Stimulated activated naive B cell treated with anti-CD40 and anti-IgM and Interleukin-4, amounts not matched to agents 10 μg/mL and 1 μg/mL and 100 μg/mL, for 72 hours (primary cell): ENCODE data around the gene CLSTN2.
A peak's percentile ranks its signal among the peaks of the same experiment; 100 is the strongest.

ENCODE experiments used
- ATAC-seq, 2 donors: fragments of 150-1000 bp; cut with Tn5 transposase; replicated peaks; 2 replicates each; pipeline ENCODE4 v1.10.0; 2021; ENCODE audit warnings: moderate library complexity in 1 of 2
- DNase-seq: peaks from one replicate; pipeline ENCODE4 v3.0.0; 2021
- H3K27ac Mint-ChIP-seq: one replicate; pipeline ENCODE4 v1.8.0; 2022; ENCODE audit warnings: mild to moderate bottlenecking, mixed read lengths
- H3K27me3 Mint-ChIP-seq, 2 donors: one replicate each; pipeline ENCODE4 v1.8.0; 2022; ENCODE audit warnings: mixed read lengths in 2 of 2
- H3K36me3 Mint-ChIP-seq, 2 donors: one replicate each; pipeline ENCODE4 v1.8.0; 2022; ENCODE audit warnings: mixed read lengths in 2 of 2, mild to moderate bottlenecking in 1 of 2
- H3K4me1 Mint-ChIP-seq, 2 donors: one replicate each; pipeline ENCODE4 v1.8.0; 2022; ENCODE audit warnings: mixed read lengths in 2 of 2, mild to moderate bottlenecking in 1 of 2
- H3K4me3 Mint-ChIP-seq, 2 donors: one replicate each; pipeline ENCODE4 v1.8.0; 2022; ENCODE audit warnings: mild to moderate bottlenecking in 2 of 2, mixed read lengths in 2 of 2, moderate library complexity in 1 of 2
- H3K9me3 Mint-ChIP-seq, 2 donors: one replicate each; pipeline ENCODE4 v1.8.0; 2022; ENCODE audit warnings: mixed read lengths in 2 of 2, mild to moderate bottlenecking in 1 of 2

CLSTN2 gene

GRCh38 chr3:140487566-140487965, 552.6 kb downstream of the CLSTN2 start:
- no peak for ATAC-seq

GRCh38 chr3:140493271-140493670, 558.3 kb downstream of the CLSTN2 start:
- DNase-seq (no peak), ATAC-seq (no peak)
- Mint-ChIP-seq H3K9me3 (no peaks in the 10 kb centered on the region), H3K4me1 (no peaks in the 10 kb centered on the region), H3K36me3 (no peaks in the 10 kb centered on the region), H3K27ac (no peak overlapping the region), H3K4me3 (no peak overlapping the region), H3K27me3 (peaks cover 0 to 1% of the 10 kb centered on the region in 2 donors)

More at GRCh38 chr3:140487566-140487965, 552.6 kb downstream of the CLSTN2 start:
- DNase-seq = no peak
- Mint-ChIP-seq H3K27ac (no peak overlapping the region), H3K4me3 (no peak overlapping the region), H3K36me3 (no peaks in the 10 kb centered on the region), H3K27me3 (peaks cover 10 to 13% of the 10 kb centered on the region in 2 donors), H3K4me1 (no peaks in the 10 kb centered on the region), H3K9me3 (peaks cover 4 to 11% of the 10 kb centered on the region in 2 donors)

- Mint-ChIP-seq H3K9me3 (no peaks in the 10 kb centered on the region), H3K36me3 (no peaks in the 10 kb centered on the region), H3K4me3 (no peak overlapping the region), H3K27ac (no peak overlapping the region), H3K27me3 (no peaks in the 10 kb centered on the region), H3K4me1 (no peaks in the 10 kb centered on the region)
- DNase-seq = no peak
- ATAC-seq = no peak
Measured at GRCh38 chr3:140494970-140495369, 560.0 kb downstream of the CLSTN2 start.

GRCh38 chr3:140497331-140497730, 562.3 kb downstream of the CLSTN2 start:
- Mint-ChIP-seq H3K4me3 (no peak overlapping the region), H3K27me3 (peaks cover 0 to 8% of the 10 kb centered on the region in 2 donors), H3K27ac (no peak overlapping the region), H3K4me1 (peaks cover 0 to 1% of the 10 kb centered on the region in 2 donors), H3K9me3 (no peaks in the 10 kb centered on the region), H3K36me3 (no peaks in the 10 kb centered on the region)
- ATAC-seq = no peak
- no peak for DNase-seq

GRCh38 chr3:140499114-140499757, 564.3 kb downstream of the CLSTN2 start:
- DNase-seq = no peak
- Mint-ChIP-seq H3K4me1 (peaks cover 0 to 1% of the 10 kb centered on the region in 2 donors), H3K36me3 (no peaks in the 10 kb centered on the region), H3K27ac (no peak overlapping the region), H3K9me3 (peaks cover 0 to 1% of the 10 kb centered on the region in 2 donors), H3K27me3 (peaks cover 0 to 11% of the 10 kb centered on the region in 2 donors), H3K4me3 (no peak overlapping the region)
- ATAC-seq = no peak

GRCh38 chr3:140500473-140500872, 565.5 kb downstream of the CLSTN2 start:
- no peaks in the 10 kb centered on the region for H3K36me3 Mint-ChIP-seq
- DNase-seq (no peak), ATAC-seq (no peak)
- peaks cover 0 to 11% of the 10 kb centered on the region in 2 donors for H3K27me3 Mint-ChIP-seq
- peaks cover 0 to 1% of the 10 kb centered on the region in 2 donors for H3K9me3 Mint-ChIP-seq
- H3K4me1 Mint-ChIP-seq = peaks cover 0 to 1% of the 10 kb centered on the region in 2 donors
- H3K4me3 Mint-ChIP-seq = no peak overlapping the region
- H3K27ac Mint-ChIP-seq = no peak overlapping the region

GRCh38 chr3:140501061-140501769, 566.2 kb downstream of the CLSTN2 start:
- peaks cover 0 to 14% of the 10 kb centered on the region in 2 donors for H3K27me3 Mint-ChIP-seq
- H3K36me3 Mint-ChIP-seq = no peaks in the 10 kb centered on the region
- no peak overlapping the region for H3K27ac Mint-ChIP-seq
- H3K4me3 Mint-ChIP-seq = no peak overlapping the region
- peaks cover 0 to 1% of the 10 kb centered on the region in 2 donors for H3K9me3 Mint-ChIP-seq
- ATAC-seq (no peak), DNase-seq (no peak)
- peaks cover 0 to 1% of the 10 kb centered on the region in 2 donors for H3K4me1 Mint-ChIP-seq

GRCh38 chr3:140501770-140502364, 566.9 kb downstream of the CLSTN2 start:
- DNase-seq (no peak), ATAC-seq (no peak)
- Mint-ChIP-seq H3K9me3 (peaks cover 0 to 1% of the 10 kb centered on the region in 2 donors), H3K36me3 (no peaks in the 10 kb centered on the region), H3K4me3 (no peak overlapping the region), H3K27me3 (peaks cover 0 to 17% of the 10 kb centered on the region in 2 donors), H3K4me1 (peaks cover 0 to 1% of the 10 kb centered on the region in 2 donors), H3K27ac (no peak overlapping the region)

GRCh38 chr3:140505213-140505612, 570.2 kb downstream of the CLSTN2 start:
- Mint-ChIP-seq H3K27ac (no peak overlapping the region), H3K4me1 (peaks cover 0 to 1% of the 10 kb centered on the region in 2 donors), H3K36me3 (no peaks in the 10 kb centered on the region), H3K4me3 (no peak overlapping the region), H3K27me3 (peaks cover 7 to 17% of the 10 kb centered on the region in 2 donors), H3K9me3 (peaks cover 0 to 1% of the 10 kb centered on the region in 2 donors)
- no peak for DNase-seq
- peak in 1 of 2 donors; percentile 61 for ATAC-seq

- peaks cover 0 to 1% of the 10 kb centered on the region in 2 donors for H3K9me3 Mint-ChIP-seq
- no peaks in the 10 kb centered on the region for H3K36me3 Mint-ChIP-seq
- no peak for DNase-seq
- H3K4me3 Mint-ChIP-seq = no peak overlapping the region
- H3K27ac Mint-ChIP-seq = no peak overlapping the region
- no peak for ATAC-seq
- peaks cover 0 to 1% of the 10 kb centered on the region in 2 donors for H3K4me1 Mint-ChIP-seq
- H3K27me3 Mint-ChIP-seq = peaks cover 7 to 17% of the 10 kb centered on the region in 2 donors
Measured at GRCh38 chr3:140505876-140506275, 570.9 kb downstream of the CLSTN2 start.

- no peak for ATAC-seq
- H3K4me3 Mint-ChIP-seq = no peak overlapping the region
- no peak overlapping the region for H3K27ac Mint-ChIP-seq
- H3K36me3 Mint-ChIP-seq = no peaks in the 10 kb centered on the region
- peaks cover 6 to 7% of the 10 kb centered on the region in 2 donors for H3K27me3 Mint-ChIP-seq
- H3K4me1 Mint-ChIP-seq = no peaks in the 10 kb centered on the region
- no peak for DNase-seq
- H3K9me3 Mint-ChIP-seq = peaks cover 0 to 2% of the 10 kb centered on the region in 2 donors
Measured at GRCh38 chr3:140508550-140508949, 573.6 kb downstream of the CLSTN2 start.

- Mint-ChIP-seq H3K4me3 (no peak overlapping the region), H3K4me1 (no peaks in the 10 kb centered on the region), H3K27ac (no peak overlapping the region), H3K36me3 (no peaks in the 10 kb centered on the region), H3K9me3 (peaks cover 0 to 4% of the 10 kb centered on the region in 2 donors), H3K27me3 (peaks cover 6 to 7% of the 10 kb centered on the region in 2 donors)
- DNase-seq (no peak), ATAC-seq (no peak)
Measured at GRCh38 chr3:140509534-140509933, 574.5 kb downstream of the CLSTN2 start.

GRCh38 chr3:140510303-140510861, 575.4 kb downstream of the CLSTN2 start:
- Mint-ChIP-seq H3K27ac (no peak overlapping the region), H3K4me1 (no peaks in the 10 kb centered on the region), H3K36me3 (no peaks in the 10 kb centered on the region), H3K4me3 (no peak overlapping the region), H3K27me3 (peaks cover 6 to 7% of the 10 kb centered on the region in 2 donors), H3K9me3 (peaks cover 0 to 4% of the 10 kb centered on the region in 2 donors)
- ATAC-seq (no peak), DNase-seq (no peak)

GRCh38 chr3:140521751-140522445, 586.9 kb downstream of the CLSTN2 start:
- no peak for ATAC-seq
- Mint-ChIP-seq H3K36me3 (peaks cover 0 to 4% of the 10 kb centered on the region in 2 donors), H3K4me1 (no peaks in the 10 kb centered on the region), H3K27me3 (peaks cover 0 to 27% of the 10 kb centered on the region in 2 donors), H3K27ac (no peak overlapping the region), H3K9me3 (peaks cover 17 to 26% of the 10 kb centered on the region in 2 donors), H3K4me3 (no peak overlapping the region)
- DNase-seq = no peak
